ENCODE data around the gene OCRL. TPM values are rescaled to one million over a fixed set of nuclear protein-coding genes. Genes with fewer than 3 reads are reported as not detected.

The OCRL gene
- total and polyA plus RNA-seq, 2 of the 4 experiments (the other 2 are of a cell fraction): 19.4 to 20.6 TPM

DNA sequence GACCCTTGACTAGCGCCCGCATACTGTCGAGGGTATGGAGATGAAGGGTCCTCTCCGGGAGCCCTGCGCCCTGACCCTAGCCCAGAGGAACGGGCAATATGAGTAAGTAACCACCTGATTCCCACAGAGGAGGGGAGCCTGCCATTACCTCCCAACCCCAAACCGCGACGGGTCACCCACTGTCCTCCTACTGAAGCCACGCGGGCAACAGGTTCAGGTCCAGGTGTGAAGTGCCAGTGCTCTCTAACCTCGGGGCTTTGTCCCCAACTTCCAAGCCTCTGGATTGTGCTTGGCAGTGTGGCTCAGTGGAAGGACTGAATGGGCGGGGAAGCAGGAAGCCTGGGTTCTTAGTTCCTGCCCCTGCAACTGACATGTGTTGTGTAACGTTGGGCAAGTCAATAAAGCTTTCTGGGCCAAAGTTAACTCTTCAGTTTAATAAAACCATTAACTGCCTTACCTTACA lies 694 bp downstream of the OCRL start:
- H3K9ac ChIP-seq (ENCODE audit: low read depth, low read length): peak overlapping the region; percentile 57
- no peak overlapping the region for H4K5ac ChIP-seq (ENCODE audit: low read depth, low read length)
- H2AK9ac ChIP-seq (replicated peaks; ENCODE audit: low read depth, low read length, poor library complexity): peak overlapping the region; percentile 5
- H3K9me3 ChIP-seq (ENCODE audit: control insufficient read depth, insufficient read depth, low read length): no peaks in the 10 kb centered on the region
- no peak overlapping the region for H2BK5ac ChIP-seq (ENCODE audit: low read depth, low read length, poor library complexity, severe bottlenecking)
- peak; percentile 43 for ATAC-seq (ENCODE audit: low read depth)
- no peaks in the 10 kb centered on the region for H4K20me1 ChIP-seq (ENCODE audit: insufficient read depth, low read length)
- H3K23ac ChIP-seq (ENCODE audit: low read depth, low read length): peak overlapping the region; percentile 58; the same call in 1 of the 2 replicates
- peak overlapping the region; percentile 65; the same call in 1 of the 2 replicates for H3K4ac ChIP-seq (ENCODE audit: low read depth, low read length)
- no peak overlapping the region; the same call in 1 of the 2 replicates for H3K27ac ChIP-seq (ENCODE audit: insufficient read depth, low read length)
- dilution Hi-C loops (cut with HindIII; ENCODE audit: low sequenced_read_pairs, unreplicated experiment): no loop called here
- H3K27me3 ChIP-seq (ENCODE audit: control insufficient read depth, insufficient read depth, low read length): no peaks in the 10 kb centered on the region; the same call in 1 of the 2 replicates
- peak overlapping the region; percentile 15; the same call in 1 of the 2 replicates for H4K91ac ChIP-seq (ENCODE audit: insufficient read depth, low read depth, low read length)
- peak overlapping the region; percentile 76 for H3K4me2 ChIP-seq (ENCODE audit: low read depth, low read length)
- BruUV-seq (replicated peaks): no TSS peak
- peak overlapping the region; percentile 43; the same call in 1 of the 2 replicates for H2AK5ac ChIP-seq (ENCODE audit: low read depth, low read length)
- ChIA-PET CTCF (interaction anchor here (0.6 kb wide), 1 partner anchor 893 kb away, joined by 7 read pairs; no protein-coding TSS in a partner anchor), POLR2A (ENCODE audit: unreplicated experiment) (interaction anchor here (1.0 kb wide), 1 partner anchor 20 kb away, joined by 3 read pairs; no protein-coding TSS in a partner anchor)
- H3K36me3 ChIP-seq (ENCODE audit: control insufficient read depth, insufficient read depth, low read length): no peaks in the 10 kb centered on the region; the same call in 1 of the 2 replicates
- H3K4me1 ChIP-seq (ENCODE audit: control insufficient read depth, insufficient read depth, low read length): no peaks in the 10 kb centered on the region
- peak overlapping the region; percentile 76 for H2AFZ ChIP-seq (replicated peaks; ENCODE audit: low read length, poor library complexity)
- H3K9me1 ChIP-seq (ENCODE audit: insufficient read depth, low read length): no peaks in the 10 kb centered on the region
- no peak overlapping the region for H3K18ac ChIP-seq (ENCODE audit: low read depth, low read length)
- DNase-seq: no peak
- H2BK20ac ChIP-seq (ENCODE audit: low read depth, low read length): no peak overlapping the region
- TF ChIP-seq RAD21 (IDR thresholded peaks at IDR 0.05; ENCODE audit: low read length) (no peak), CEBPB (IDR thresholded peaks at IDR 0.05; ENCODE audit: low read depth, low read length) (no peak), MAZ (IDR thresholded peaks at IDR 0.05; ENCODE audit: borderline replicate concordance, low read depth, low read length) (no peak), CHD1 (IDR thresholded peaks at IDR 0.05; ENCODE audit: low read depth, low read length) (no peak), FOS (IDR thresholded peaks at IDR 0.05; ENCODE audit: low read depth, low read length) (no peak), BHLHE40 (IDR thresholded peaks at IDR 0.05; ENCODE audit: low read depth, low read length) (no peak), RFX5 (IDR thresholded peaks at IDR 0.05; ENCODE audit: low read depth, low read length) (no peak), MXI1 (IDR thresholded peaks at IDR 0.05; ENCODE audit: borderline replicate concordance, low read depth, low read length) (no peak), NFE2L2 (IDR thresholded peaks at IDR 0.05; ENCODE audit: low read depth, low read length) (no peak), RCOR1 (IDR thresholded peaks at IDR 0.05; ENCODE audit: insufficient replicate concordance, low read length) (no peak), SMC3 (IDR thresholded peaks at IDR 0.05; ENCODE audit: low read depth, low read length) (no peak), POLR2A (IDR thresholded peaks at IDR 0.05; ENCODE audit: low read depth, low read length) (no peak), MAFK (IDR thresholded peaks at IDR 0.05; ENCODE audit: low read depth, low read length) (no peak)
- TF ChIP-seq, protein P1, sequence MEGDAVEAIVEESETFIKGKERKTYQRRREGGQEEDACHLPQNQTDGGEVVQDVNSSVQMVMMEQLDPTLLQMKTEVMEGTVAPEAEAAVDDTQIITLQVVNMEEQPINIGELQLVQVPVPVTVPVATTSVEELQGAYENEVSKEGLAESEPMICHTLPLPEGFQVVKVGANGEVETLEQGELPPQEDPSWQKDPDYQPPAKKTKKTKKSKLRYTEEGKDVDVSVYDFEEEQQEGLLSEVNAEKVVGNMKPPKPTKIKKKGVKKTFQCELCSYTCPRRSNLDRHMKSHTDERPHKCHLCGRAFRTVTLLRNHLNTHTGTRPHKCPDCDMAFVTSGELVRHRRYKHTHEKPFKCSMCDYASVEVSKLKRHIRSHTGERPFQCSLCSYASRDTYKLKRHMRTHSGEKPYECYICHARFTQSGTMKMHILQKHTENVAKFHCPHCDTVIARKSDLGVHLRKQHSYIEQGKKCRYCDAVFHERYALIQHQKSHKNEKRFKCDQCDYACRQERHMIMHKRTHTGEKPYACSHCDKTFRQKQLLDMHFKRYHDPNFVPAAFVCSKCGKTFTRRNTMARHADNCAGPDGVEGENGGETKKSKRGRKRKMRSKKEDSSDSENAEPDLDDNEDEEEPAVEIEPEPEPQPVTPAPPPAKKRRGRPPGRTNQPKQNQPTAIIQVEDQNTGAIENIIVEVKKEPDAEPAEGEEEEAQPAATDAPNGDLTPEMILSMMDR (conservative IDR thresholded peaks at IDR 0.05; ENCODE audit: low read depth, low read length): no peak
- TF ChIP-seq, protein P2, sequence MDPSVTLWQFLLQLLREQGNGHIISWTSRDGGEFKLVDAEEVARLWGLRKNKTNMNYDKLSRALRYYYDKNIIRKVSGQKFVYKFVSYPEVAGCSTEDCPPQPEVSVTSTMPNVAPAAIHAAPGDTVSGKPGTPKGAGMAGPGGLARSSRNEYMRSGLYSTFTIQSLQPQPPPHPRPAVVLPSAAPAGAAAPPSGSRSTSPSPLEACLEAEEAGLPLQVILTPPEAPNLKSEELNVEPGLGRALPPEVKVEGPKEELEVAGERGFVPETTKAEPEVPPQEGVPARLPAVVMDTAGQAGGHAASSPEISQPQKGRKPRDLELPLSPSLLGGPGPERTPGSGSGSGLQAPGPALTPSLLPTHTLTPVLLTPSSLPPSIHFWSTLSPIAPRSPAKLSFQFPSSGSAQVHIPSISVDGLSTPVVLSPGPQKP (IDR thresholded peaks at IDR 0.05; ENCODE audit: borderline replicate concordance, low read depth, low read length): no peak
- TF ChIP-seq, protein P3, sequence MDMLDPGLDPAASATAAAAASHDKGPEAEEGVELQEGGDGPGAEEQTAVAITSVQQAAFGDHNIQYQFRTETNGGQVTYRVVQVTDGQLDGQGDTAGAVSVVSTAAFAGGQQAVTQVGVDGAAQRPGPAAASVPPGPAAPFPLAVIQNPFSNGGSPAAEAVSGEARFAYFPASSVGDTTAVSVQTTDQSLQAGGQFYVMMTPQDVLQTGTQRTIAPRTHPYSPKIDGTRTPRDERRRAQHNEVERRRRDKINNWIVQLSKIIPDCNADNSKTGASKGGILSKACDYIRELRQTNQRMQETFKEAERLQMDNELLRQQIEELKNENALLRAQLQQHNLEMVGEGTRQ (IDR thresholded peaks at IDR 0.05; ENCODE audit: low read depth, low read length): no peak
- 0 out of 4 replicates have a peak overlapping the region, but pooled peaks of 1 of the 2 experiments have one; percentile 15 for H4K8ac ChIP-seq (ENCODE audit: low read depth in 2 of 2, low read length in 2 of 2)
- intact Hi-C loops (cut with micrococcal nuclease): no loop called here
- in situ Hi-C loops (cut with MboI; ENCODE audit: low sequenced_read_pairs): no loop called here
- H3K79me1 ChIP-seq (ENCODE audit: low read depth in 1 of 2, low read length in 2 of 2): peaks cover 5 to 16% of the 10 kb centered on the region in 2 experiments
- no peak overlapping the region for H2BK120ac ChIP-seq (ENCODE audit: low read depth, low read length)
- H2BK15ac ChIP-seq (ENCODE audit: low read depth, low read length): no peak overlapping the region
- no CpG with 5 or more reads among the region's 14 CpGs for WGBS, 2 experiments (ENCODE audit: extremely low coverage in 2 of 2, insufficient read length in 1 of 2)
- H3K14ac ChIP-seq (replicated peaks; ENCODE audit: low read depth, low read length): peak overlapping the region; percentile 79; the same call in 1 of the 2 replicates
- H3K56ac ChIP-seq (ENCODE audit: extremely low read depth, insufficient read depth, low read length): 0 out of 2 replicates have a peak overlapping the region, but pooled peaks have one; percentile 3
- peak overlapping the region; percentile 72 for H3K4me3 ChIP-seq (ENCODE audit: insufficient read depth, low read depth, low read length)

Data from IMR-90 (cell line).